Lower lobe of right lung (tissue), 2 donors: ENCODE data around the gene AADACL3. TPM values are rescaled to one million over a fixed set of nuclear protein-coding genes. Genes with fewer than 3 reads are reported as not detected.

Source experiments
- ATAC-seq, 2 donors: fragments of 200-7000 bp; cut with Tn5 transposase; one replicate each; pipeline ENCODE4 v1.9.1; 2020 to 2022; ENCODE audit warnings: mild to moderate bottlenecking in 2 of 2, moderate library complexity in 2 of 2
- DNase-seq: peaks from one replicate; pipeline ENCODE4 v3.0.0-alpha.2; 2020
- H3K27ac ChIP-seq: fragments of 200-600 bp; one replicate; pipeline ENCODE4 v1.8.0; 2022
- H3K27me3 ChIP-seq: fragments of 200-600 bp; one replicate; pipeline ENCODE4 v1.8.0; 2022; ENCODE audit warnings: low read depth
- H3K36me3 ChIP-seq: fragments of 200-600 bp; one replicate; pipeline ENCODE4 v1.8.0; 2022; ENCODE audit warnings: mild to moderate bottlenecking
- H3K4me1 ChIP-seq: fragments of 200-600 bp; one replicate; pipeline ENCODE4 v1.8.0; 2022
- H3K4me3 ChIP-seq: fragments of 200-600 bp; one replicate; pipeline ENCODE4 v1.8.0; 2022; ENCODE audit warnings: mild to moderate bottlenecking
- H3K9me3 ChIP-seq: fragments of 200-600 bp; one replicate; pipeline ENCODE4 v1.8.0; 2022
- intact Hi-C: fragments of 100-400 bp; cut with DNase I; formaldehyde crosslinking; loops from one replicate; pipeline ENCODE4 v1.11.0; 2022
- total RNA-seq: library from RNA; stranded (reverse); fragmentation: NEBNext Ultra II Directional; extraction: Animal tissue kit (Norgen Biotek cat#: 25700); gene quantifications from one replicate; pipeline ENCODE4 v1.2.1, GENCODE V29; 2021
- TF ChIP-seq, protein P1 (sequence below): fragments of 200-600 bp; IDR thresholded peaks from one replicate; pipeline ENCODE4 v1.8.0; 2022; ENCODE audit warnings: antibody characterized with exemption, mild to moderate bottlenecking
- donor health status: DM: no; HTN: yes; CAD: no; lungs with severe emphysema.

Gene AADACL3
- total RNA-seq, 1 donor from 2014 or later: not detected

DNA sequence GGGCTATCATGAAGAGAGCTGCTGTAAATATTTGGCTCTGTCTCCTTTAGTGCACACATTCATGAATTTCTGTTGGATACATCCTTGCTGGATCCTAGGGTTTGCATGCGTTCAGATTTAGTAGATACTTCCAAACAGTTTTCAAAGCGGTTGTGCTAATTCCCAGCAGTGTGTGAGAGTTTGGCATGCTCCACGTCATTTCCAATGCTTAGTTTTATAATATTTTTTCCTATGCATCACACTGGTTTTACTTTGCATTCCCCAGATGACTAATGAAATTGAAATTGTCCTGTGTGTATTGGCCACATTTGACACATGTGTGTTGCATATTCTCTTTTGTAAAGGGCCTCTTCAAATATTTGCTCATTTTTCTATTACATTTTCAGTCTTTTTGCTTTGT lies 18.5 kb upstream of the AADACL3 start:
- no peaks in the 10 kb centered on the region for H3K9me3 ChIP-seq
- H3K36me3 ChIP-seq: no peaks in the 10 kb centered on the region
- no peak overlapping the region for H3K4me3 ChIP-seq

DNA sequence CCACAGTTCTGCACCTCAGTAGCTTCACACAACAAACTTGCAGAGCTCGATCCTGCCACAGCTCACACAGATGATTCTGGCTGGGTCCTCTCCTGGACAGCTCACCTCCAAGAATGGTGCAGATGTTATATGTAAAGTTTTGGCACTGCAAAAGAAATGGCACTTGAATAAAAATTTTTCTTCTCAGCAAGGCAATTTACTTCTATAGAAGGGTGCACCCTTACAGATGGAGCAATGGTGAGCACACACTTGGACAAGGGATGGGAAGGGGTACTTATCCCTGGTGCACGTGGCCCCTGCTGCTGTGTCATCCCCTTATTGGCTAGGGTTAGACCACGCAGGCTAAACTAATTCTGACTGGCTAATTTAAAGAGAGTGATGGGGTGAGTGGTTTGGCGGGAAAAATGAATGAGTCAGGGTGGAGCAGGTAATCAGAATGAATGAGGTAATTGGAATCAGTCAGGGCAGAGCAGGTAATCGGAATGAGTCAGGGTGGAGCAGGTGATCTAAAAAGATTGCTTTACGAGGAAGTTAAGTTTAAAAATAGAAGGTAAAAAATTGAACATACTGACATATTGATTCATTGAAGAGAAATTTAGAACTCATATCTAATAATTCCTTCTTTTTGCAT lies 12.0 kb upstream of the AADACL3 start:
- Histone ChIP-seq H3K36me3 (no peaks in the 10 kb centered on the region), H3K4me3 (no peak overlapping the region)

More for the DNA sequence above, 18.5 kb upstream of the AADACL3 start:
- no peaks in the 10 kb centered on the region for H3K27me3 ChIP-seq
- no peak for DNase-seq
- TF ChIP-seq, protein P1, sequence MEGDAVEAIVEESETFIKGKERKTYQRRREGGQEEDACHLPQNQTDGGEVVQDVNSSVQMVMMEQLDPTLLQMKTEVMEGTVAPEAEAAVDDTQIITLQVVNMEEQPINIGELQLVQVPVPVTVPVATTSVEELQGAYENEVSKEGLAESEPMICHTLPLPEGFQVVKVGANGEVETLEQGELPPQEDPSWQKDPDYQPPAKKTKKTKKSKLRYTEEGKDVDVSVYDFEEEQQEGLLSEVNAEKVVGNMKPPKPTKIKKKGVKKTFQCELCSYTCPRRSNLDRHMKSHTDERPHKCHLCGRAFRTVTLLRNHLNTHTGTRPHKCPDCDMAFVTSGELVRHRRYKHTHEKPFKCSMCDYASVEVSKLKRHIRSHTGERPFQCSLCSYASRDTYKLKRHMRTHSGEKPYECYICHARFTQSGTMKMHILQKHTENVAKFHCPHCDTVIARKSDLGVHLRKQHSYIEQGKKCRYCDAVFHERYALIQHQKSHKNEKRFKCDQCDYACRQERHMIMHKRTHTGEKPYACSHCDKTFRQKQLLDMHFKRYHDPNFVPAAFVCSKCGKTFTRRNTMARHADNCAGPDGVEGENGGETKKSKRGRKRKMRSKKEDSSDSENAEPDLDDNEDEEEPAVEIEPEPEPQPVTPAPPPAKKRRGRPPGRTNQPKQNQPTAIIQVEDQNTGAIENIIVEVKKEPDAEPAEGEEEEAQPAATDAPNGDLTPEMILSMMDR: no peak
- no peaks in the 10 kb centered on the region for H3K4me1 ChIP-seq
- H3K27ac ChIP-seq: no peak overlapping the region
- intact Hi-C loops: no loop called here
- no peak for ATAC-seq

DNA sequence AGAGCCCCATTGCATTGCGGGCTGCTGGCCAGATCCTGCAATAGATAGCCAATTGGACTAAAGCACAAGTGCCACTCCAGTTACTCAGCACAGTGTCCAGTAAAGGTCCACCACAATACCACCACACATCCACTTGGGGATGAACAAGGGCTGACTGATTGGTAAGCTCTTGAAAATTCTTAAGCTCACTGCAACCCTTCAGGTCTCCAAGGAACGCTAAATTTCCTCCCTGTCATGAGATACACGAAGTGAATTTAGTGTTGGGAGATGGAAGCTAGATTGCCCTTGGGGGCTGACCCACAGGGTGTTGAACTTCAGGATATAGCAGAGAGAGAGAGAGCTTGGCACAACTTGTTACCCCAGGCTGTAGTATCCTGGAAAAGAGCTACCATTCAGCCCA lies 9.8 kb upstream of the AADACL3 start:
- no peak overlapping the region for H3K27ac ChIP-seq
- no peak overlapping the region for H3K4me3 ChIP-seq
- no peaks in the 10 kb centered on the region for H3K9me3 ChIP-seq
- DNase-seq (no peak), ATAC-seq (no peak)
- H3K27me3 ChIP-seq: no peaks in the 10 kb centered on the region
- intact Hi-C loops: no loop called here
- no peaks in the 10 kb centered on the region for H3K36me3 ChIP-seq
- TF ChIP-seq, protein P1: no peak
- no peaks in the 10 kb centered on the region for H3K4me1 ChIP-seq

More for the DNA sequence above, 12.0 kb upstream of the AADACL3 start:
- intact Hi-C loops: no loop called here
- Histone ChIP-seq H3K27me3 (no peaks in the 10 kb centered on the region), H3K4me1 (no peaks in the 10 kb centered on the region), H3K27ac (no peak overlapping the region), H3K9me3 (no peaks in the 10 kb centered on the region)
- no peak for DNase-seq
- no peak for ATAC-seq
- TF ChIP-seq, protein P1: no peak

DNA sequence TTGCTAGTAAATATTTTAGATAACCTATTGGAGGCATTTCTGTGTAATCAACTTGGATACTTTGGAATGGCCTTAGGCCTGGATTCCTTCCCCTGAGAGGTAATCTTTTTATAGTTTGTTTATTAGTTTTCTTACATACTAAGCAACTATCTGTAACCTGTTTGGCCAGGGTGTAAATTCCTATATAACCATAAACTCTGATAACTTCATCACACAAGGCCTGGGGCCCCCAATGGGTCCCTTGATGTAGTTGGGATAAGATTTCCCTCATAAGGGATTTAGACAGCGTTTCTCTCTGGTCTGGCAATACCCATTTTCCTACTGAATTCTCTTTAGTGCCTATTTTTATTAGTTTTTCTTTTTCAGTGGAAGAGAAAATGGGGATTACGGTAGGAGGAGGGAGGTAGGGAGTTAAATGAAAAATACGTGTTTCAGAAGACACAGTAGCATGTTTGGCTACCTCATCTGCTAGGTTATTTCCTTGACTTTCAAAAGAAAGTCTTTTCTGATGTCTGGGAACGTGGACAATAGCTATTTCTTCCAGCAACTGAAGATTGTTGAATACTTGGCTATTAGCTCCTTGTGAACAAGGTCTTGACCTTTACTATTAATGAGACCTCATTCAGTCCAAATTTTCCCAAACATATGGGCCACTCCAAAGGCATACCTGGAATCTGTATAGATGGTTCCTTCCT lies 7.4 kb upstream of the AADACL3 start:
- no peaks in the 10 kb centered on the region for H3K4me1 ChIP-seq
- intact Hi-C loops: no loop called here
- TF ChIP-seq, protein P1: no peak
- H3K27ac ChIP-seq: no peak overlapping the region
- ATAC-seq (no peak), DNase-seq (no peak)
- no peak overlapping the region for H3K4me3 ChIP-seq
- no peaks in the 10 kb centered on the region for H3K9me3 ChIP-seq
- H3K27me3 ChIP-seq: no peaks in the 10 kb centered on the region
- no peaks in the 10 kb centered on the region for H3K36me3 ChIP-seq

DNA sequence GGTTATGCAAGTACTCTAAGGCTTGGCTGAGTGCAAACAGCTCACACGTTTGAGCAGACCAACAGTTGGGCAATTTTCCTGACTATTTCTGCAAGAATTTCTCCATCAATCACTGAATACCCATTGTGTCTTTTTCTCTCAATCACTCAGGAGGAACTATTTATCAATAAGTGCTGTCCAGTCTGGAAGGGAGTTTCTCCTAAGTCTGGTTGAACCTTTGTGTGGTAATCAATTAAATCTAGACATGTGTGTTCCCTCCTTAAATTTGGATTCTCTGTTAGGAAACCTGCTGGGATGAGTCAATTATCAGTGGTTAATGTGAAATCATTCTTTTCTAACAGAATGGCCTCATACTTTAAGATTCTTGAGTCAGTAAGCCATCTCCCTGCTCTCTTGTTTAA lies 6.8 kb upstream of the AADACL3 start:
- H3K27me3 ChIP-seq: no peaks in the 10 kb centered on the region
- ATAC-seq (no peak), DNase-seq (no peak)
- H3K4me1 ChIP-seq: no peaks in the 10 kb centered on the region
- no peak overlapping the region for H3K27ac ChIP-seq
- no peak overlapping the region for H3K4me3 ChIP-seq
- H3K36me3 ChIP-seq: no peaks in the 10 kb centered on the region
- no peaks in the 10 kb centered on the region for H3K9me3 ChIP-seq
- TF ChIP-seq, protein P1: no peak
- intact Hi-C loops: no loop called here
